GM19455 (cell line): ENCODE data around the gene CBFA2T3.

Experiments used
- ATAC-seq: cut with Tn5 transposase; IDR thresholded peaks from one replicate; pipeline ENCODE4 v1.9.1; 2021; ENCODE audit not compliant: unreplicated experiment

Gene CBFA2T3

GRCh38 chr16:88844419-88845036, 132.5 kb downstream of the CBFA2T3 start:
- ATAC-seq, result no peak

GRCh38 chr16:88843256-88843655, 133.8 kb downstream of the CBFA2T3 start:
- ATAC-seq, result no peak

- ATAC-seq, result no peak
Measured at GRCh38 chr16:88842806-88843205, 134.2 kb downstream of the CBFA2T3 start.

- ATAC-seq, result no peak
Measured at GRCh38 chr16:88842308-88842756, 134.7 kb downstream of the CBFA2T3 start.

GRCh38 chr16:88841521-88842307, 135.3 kb downstream of the CBFA2T3 start:
- ATAC-seq, result no peak

GRCh38 chr16:88840600-88841215, 136.3 kb downstream of the CBFA2T3 start:
- ATAC-seq, result no peak

GRCh38 chr16:88839745-88840599, 137.0 kb downstream of the CBFA2T3 start:
- no peak for ATAC-seq

- ATAC-seq, result no peak
Measured at GRCh38 chr16:88839026-88839529, 137.9 kb downstream of the CBFA2T3 start.

- ATAC-seq, result no peak
Measured at GRCh38 chr16:88838566-88838965, 138.4 kb downstream of the CBFA2T3 start.

- no peak for ATAC-seq
Measured at GRCh38 chr16:88837806-88838205, 139.2 kb downstream of the CBFA2T3 start.

GRCh38 chr16:88836791-88837190, 140.2 kb downstream of the CBFA2T3 start:
- ATAC-seq, result no peak

- no peak for ATAC-seq
Measured at GRCh38 chr16:88835818-88836217, 141.2 kb downstream of the CBFA2T3 start.

GRCh38 chr16:88835383-88835782, 141.6 kb downstream of the CBFA2T3 start:
- no peak for ATAC-seq

- ATAC-seq, result no peak
Measured at GRCh38 chr16:88834670-88835069, 142.3 kb downstream of the CBFA2T3 start.

GRCh38 chr16:88833086-88833485, 143.9 kb downstream of the CBFA2T3 start:
- ATAC-seq, result no peak

GRCh38 chr16:88831838-88832237, 145.2 kb downstream of the CBFA2T3 start:
- ATAC-seq, result no peak

- ATAC-seq, result no peak
Measured at GRCh38 chr16:88830783-88831182, 146.2 kb downstream of the CBFA2T3 start.

- no peak for ATAC-seq
Measured at GRCh38 chr16:88830258-88830657, 146.7 kb downstream of the CBFA2T3 start.

GRCh38 chr16:88828711-88829110, 148.3 kb downstream of the CBFA2T3 start:
- no peak for ATAC-seq

GRCh38 chr16:88827727-88828126, 149.3 kb downstream of the CBFA2T3 start:
- ATAC-seq, result no peak
